Amniotic epithelial cell (primary cell): ENCODE results near the gene RBM38.

Experiments used
- DNase-seq: peaks from one replicate; pipeline ENCODE4 v3.0.0-alpha.2; 2010; ENCODE audit warnings: low read depth

Gene RBM38

DNA sequence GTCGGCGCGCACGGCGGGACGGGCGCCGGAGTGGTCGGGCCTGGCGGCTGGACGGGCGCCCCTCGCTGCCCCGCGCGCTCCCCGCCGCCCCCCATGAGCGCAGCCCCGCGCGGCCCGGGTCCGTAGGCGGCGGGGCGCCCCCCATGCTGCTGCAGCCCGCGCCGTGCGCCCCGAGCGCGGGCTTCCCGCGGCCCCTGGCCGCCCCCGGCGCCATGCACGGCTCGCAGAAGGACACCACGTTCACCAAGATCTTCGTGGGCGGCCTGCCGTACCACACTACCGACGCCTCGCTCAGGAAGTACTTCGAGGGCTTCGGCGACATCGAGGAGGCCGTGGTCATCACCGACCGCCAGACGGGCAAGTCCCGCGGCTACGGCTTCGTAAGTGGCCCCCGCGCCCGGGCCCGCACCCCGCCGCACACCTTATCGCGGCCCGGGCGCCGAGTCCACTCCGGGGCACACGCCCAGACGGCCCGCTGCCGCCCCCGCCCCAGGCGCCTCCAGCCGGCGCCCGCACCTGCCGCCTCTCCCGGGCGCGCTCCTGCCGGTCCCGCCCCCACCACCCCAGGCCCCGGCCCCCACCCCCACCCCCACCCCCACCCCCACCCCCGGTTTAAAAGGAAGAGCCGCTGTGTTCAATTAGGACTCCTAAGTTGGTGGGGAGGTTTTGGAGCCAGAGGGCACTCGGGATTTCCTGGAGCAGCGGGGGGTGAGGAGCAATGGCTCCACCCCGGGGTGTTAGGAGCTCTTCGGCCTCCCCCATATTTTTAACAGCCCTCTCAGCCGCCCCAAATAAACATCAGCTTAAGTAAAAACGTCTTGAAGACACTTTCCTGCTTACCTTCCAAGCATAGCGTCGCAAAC lies 474 bp downstream of the RBM38 start:
- DNase-seq: no peak

DNA sequence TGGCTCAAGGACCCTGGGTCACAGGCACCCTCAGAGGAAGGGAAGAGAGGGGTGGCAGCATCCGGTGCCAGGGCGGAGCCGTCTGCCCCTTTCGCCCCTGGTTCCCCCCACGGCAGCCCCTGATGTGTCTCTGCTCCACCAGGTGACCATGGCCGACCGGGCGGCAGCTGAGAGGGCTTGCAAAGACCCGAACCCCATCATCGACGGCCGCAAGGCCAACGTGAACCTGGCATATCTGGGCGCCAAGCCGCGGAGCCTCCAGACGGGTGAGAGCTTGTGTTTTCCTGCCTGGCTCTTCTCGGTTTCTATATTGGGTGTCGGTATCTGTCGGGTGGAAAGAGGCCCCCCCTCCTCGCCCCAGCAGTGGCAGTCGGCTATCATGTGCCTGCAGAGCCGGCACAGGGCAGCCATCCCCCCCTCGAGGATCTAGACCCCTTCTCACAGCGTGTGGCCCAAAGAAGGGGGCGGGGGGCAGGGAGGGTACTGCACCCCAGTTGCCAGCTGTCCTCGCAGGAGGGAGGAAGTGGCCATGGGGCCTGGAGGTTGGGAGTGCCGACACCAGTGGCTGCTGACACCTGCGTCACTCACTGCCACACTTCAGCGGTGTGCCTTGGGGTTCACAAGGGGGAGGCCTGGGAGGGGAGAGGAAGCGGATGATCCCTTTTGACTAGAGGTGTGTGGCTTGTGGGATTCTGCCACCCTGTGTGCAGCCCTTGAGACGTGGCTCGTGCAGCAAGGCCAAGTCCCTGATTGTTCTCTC lies 1.5 kb downstream of the RBM38 start:
- DNase-seq: no peak

DNA sequence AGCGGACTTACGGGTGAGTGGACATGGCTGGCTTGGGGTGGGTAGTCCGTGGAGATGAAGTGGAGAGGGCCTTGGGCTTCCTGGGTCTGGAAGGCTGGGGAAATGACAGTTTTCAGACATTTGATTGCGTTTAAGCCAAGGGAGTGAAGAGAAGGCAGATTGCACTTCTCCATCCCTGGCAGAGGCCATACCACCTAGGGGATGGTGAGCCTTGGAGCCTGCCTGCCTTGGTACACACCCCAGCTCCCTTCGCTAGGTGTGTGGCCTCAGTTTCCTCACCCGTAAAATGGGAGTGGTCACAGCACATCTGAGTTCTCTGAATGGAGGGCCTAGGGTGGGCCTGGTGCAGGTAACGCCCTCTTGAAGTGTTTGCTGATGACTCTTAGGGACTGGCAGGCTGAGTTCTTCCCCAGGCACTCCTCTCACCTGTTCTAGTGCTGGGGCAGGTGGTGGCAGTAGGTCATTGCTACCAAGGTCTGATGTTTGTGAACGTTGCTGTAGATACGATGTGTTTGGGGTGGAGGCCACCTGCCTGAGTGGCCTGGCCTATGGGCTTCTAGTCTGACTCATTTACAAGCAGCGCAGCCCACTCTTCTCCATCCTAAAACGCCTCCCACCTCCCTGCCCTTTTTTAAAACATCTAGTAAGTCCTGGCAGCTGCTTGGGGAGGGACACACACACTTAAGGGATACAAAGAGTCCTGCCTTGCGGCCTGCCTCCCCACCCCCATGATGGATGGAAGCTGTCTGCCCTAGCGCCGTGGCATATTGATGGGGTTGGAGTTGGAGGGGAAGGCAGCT lies 2.3 kb downstream of the RBM38 start:
- no peak for DNase-seq

DNA sequence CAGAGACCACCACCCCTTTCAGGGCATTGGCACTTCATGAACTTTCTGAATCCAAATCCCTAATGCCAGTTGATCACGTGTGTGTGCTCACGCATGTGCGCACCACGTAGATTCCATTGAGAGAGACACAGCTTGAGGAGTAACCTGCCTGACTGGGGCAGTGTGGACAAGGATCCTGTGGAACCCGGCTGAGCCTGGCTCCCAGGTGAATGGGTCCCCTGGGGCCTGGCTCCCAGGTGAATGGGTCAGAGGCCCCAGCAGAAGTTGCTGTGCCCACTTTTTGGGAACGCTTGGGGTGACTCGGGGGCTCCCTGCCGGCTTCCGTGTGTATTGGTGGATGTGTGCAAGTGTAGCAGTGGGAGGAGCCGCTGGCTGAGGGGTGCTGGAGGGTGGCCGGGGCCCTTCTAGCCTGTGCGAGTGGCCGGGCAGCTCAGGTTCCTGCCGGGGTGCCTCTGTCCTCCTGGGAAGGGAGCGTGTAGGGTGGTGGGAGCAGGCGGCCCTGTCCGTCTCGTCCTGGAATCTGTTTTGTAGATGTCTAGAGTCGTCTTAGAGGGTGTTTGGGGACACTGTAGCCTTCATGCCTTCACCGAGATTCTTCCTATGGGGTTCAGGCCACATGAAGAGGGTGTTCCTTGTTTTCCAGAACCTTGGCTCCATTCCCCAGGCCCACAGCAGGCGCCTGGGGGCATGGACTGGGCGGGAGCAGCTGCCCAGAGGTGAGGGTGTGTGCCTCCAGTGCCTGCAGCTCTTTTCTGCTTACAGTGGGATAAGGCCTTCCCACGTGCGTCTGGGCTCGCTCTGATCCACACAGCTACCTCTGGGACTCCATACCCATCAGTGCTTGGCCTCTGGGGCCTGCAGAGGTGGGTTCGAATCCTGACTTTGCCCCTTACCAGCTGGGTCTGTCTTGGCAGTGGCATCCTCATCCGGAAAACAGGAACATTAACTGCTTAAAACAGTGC lies 3.2 kb downstream of the RBM38 start:
- DNase-seq: no peak

DNA sequence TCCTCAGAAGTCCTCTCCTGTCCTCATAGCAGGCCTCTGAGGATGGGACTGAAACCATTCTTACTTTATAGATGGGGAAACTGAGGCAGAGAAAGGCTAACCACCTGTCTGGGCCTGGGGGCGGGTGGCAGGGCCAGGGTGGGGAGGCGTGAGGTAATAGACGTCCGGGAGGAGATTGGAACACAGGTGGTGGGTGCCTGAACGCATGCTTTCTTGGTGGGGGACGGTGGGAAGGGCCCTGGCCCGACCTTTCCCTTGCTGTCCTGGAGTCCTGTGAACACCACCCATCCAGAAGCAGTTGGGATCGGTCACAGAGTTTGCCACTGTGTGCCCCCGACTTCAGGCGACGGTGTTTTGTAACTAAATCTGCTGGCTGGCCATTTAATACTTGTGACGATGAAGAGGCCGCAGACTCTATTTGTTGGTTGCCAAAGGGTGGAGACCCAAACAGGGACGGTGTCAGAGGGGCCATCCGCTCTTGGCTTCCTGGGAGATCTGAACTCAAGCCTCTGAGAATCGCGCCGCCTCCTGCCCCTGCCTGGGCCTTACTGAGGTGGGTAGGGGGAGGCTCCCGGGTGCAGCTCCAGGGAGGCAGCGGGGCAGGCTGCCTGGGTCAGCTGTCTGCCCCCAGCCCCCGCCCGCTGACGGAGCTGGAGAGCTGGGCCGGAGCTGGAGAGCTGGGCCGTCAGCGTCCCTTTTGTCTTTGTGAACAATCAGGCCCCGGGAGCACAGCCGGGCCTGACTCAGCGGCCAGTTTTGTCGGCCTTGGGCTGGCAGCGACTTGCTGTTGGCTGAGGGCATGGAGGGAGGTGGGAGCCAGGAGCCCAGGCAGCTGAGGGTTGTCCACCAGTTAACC lies 4.1 kb downstream of the RBM38 start:
- DNase-seq: no peak

DNA sequence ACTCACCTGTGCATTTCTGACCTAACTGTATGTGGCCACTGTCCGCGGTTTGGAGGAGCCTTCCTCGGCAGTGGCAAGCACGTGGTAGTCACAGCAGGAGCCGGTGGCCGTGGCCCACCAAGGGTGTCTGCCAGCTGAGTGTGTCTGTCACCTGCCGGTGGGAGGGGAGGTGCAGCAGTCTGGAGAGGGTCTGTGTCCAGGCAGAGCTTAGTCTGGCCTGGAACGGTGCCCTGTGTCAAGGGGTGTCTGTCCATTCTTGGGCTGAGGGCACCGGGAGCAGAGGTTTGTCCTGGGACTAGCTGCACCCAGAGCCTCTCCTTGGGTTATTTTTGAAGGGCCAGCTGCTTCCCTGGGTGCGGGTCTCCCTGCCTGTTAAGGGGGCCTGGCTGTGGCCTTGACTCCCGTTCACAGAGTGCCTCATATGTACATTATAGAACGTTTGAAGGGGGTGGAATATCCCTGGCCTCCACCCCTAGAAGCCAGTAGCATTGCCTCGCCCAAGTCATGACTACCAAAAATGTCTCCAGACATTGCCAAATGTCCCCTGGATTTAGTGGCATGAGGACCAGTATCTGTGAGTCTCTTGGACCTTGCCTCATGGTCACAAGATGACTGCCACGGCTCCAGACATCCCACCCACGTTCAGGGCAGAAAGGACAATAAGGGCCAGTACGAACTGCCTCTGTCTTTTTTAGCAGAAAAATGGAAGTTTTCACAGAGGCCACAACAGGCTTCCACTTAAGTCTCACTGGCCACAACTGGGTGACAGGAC lies 5.2 kb downstream of the RBM38 start:
- no peak for DNase-seq

DNA sequence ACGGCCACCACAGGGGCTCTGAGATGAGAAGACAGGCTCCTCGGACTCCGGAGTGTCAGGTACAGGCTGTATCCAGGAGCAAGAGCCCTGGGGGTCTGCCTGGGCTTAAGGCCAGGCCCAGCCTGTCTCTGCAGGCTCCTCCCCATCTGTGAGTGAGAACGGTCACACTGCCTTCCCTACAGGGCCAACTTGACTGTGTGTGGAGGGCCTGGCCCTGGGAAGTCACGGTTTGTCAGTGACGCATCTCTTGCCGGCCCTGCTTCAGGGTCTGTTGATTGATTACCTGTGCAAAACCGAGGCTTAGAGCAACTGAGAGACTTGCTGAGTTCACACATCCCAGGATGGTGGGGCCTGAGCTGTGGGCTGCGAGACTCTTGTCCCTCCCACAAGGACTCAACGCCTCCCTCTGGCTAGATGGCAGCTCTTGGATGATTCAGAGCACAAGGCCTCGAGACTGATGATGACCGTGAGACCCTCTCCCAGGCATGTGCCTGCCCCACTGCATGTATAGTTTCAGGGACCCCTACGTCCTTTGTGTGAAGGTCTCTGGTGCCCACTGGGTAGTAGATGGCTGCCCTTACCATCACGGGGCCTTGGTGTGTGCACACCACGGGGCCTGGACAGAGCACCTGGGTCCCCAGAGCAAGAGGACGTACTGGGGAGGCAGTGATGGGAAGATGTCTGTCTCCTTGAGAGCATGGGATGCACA lies 5.9 kb downstream of the RBM38 start:
- no peak for DNase-seq

DNA sequence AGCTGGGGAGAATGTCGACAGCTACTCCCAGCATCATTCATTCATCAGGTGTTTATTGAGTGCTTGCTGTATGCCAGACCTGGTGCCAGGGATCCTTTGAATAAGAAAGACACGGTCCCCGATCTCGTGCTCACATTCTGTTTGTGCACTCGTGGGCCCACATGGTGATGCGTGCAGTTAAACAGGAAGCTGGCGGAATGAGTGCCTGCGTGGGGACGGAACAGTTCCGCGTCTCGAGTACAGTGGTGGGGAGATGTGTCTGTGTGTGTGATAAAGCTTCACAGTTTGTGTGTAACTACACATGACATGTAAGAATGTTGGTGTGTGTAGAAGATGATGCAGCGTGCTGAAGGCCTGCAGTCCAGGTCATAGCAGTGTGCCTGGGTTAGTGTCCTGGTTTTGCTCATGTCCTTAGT lies 6.5 kb downstream of the RBM38 start:
- DNase-seq: no peak

DNA sequence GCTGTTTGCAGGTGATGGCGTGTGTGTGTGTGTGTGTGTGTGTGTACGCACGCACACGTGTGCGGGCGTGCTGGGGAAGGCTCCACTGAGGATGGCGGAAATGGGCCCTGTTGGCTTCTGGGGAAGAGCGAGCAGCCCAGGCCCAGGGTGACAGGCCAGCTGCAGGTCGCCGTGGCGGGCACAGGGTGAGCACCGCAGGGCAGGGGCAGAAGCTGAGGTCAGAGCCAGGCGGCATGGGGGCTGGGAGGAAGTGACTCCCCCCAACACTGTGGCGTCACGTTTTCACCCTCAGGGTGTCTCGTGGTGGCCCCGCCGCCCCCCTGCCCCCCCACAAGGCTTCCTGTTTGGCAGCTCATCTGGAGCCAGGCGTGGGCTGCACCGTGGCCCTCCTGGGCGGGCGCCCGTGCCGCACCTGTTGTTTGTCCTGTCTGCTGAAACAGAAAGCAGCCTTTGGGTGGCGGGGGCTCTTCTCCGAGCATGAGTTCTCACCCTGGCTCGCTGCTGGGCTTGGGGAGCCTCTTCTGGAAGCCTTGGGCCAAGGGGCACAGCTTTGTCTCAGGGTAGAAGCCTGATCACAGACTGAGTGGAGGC lies 7.1 kb downstream of the RBM38 start:
- DNase-seq: no peak

DNA sequence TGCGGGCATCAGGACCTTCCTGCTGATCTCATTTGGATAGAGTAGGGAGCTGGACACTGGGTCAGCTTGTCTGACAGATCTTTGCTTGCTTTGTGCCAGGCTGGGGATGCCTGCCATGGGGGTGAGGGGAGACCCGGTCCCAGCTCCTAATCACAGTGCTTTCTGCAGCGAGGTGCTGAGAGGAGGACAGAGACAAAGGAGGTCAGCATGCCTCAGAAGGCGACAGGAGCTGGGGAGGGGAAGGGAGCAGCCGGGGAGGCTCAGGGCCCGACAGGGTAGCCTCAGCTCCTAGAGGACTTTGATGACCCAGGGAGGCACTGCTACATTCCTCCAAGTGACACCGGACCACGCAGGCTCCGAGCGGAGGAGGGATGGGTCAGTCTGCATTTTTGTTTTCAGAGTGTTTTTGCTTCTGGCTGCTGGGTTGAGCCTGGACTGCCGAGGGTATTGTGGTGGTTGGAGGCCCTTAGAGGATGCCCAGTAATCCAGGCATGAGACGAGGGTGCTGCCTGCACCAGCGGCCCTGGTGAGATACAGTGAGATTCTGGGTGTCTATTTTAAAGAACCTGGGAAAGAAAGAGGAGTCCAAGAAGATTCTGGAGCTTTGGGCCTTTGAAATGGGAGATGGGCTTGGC lies 7.8 kb downstream of the RBM38 start:
- no peak for DNase-seq

DNA sequence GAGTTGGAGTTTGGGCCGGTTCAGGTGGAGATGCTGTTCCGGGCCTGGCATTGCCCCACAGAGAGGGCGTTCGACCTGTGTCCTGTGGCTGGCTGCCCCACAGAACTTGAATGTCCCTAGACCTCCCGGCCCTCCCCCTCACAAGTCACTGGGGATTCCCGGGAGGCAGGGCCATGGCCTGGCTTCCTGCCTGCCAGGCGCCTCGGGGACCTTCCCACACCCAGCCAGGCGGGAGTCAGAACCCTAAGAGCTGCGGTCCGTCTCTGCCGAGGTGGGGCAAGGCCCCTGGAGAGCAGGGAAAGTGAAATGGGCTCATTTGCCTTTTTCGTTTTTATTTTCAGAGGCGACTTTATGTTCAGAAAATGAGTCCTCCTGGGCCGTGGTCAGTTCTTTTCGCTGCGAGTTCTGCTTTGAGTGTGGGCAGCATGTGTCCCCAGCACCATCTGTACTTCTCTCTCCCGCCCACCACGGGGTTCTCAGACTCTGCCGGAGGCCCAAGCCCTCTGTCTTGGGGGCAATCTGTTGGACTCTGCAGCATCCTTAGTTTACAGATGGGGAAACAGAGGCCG lies 8.5 kb downstream of the RBM38 start:
- DNase-seq: no peak

DNA sequence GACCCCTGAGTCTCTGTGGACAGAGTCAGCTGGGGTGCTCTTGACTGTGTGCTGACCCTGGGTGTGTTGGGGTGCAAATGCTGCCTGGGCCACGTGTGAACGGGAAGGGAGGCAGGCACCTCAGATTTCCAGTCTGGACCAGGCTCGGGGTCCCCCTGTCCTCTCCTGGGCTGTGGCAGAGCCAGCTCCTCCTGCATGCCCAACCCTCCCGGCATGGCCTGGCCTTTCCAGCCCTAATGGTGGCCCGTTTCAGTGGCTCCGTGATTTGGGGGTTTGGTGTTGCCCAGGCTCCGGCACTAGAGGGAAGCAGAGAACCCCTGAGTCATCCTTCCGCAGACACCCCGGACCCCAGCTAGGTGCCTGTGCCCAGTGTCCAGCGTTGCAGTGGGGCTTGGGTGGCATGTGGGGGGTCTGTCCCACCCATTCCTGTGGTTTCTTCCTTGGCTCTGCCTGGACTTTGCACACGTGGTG lies 9.1 kb downstream of the RBM38 start:
- no peak for DNase-seq

DNA sequence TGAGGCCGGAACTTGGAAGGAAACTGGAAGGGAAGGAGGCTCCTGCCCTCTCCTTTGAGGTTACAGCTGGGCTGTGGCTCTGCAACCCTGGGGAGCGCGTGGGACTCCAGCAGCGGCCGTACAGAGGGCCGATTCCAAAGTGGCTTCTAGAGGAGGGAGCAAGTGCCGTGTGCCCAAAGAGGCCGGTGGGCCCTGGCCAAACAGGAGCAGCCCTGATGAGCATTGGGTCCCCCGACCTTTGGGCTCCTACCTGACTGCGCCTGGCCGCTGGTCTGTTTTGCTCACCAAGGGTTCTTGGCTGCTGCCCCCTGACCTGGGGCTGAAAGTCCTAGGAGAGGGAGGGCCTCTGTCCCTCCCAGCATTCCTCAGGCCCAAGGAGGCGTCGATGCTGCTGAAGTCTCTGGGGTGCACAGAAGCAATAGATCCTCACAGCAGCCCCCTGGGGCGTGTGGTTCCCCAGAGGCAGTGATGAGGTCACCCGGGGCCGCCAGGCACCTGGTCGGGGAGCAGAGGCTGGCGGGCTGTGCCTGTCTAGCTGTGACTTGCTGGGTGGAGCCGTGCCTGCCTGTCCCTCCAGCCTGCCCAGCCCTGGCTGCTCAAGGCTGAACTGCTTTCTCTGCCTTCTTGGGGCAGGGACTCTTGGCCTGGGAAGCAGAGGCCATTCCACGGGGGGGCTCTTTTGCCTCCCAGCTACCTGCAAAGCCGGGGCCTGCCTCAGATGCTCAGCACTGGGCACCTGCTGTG lies 9.8 kb downstream of the RBM38 start:
- DNase-seq: no peak

DNA sequence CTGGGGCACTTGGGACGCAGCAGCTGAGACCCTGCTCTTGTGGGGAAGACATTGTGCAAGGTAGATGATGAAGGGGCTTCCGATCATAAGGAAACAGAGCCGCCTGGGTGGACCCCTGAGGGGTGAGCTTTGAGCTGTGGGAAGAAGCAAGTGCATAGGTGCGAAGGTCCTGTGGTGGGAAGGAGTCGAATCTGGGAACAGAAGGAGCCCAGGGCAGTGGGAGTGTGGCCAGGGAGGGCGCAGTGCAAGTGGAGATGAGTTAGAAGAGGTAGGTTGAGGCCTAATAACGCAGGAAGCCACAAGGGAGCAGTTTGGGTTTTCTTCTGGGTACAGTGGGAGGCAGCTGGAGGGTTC lies 10.3 kb downstream of the RBM38 start:
- no peak for DNase-seq

DNA sequence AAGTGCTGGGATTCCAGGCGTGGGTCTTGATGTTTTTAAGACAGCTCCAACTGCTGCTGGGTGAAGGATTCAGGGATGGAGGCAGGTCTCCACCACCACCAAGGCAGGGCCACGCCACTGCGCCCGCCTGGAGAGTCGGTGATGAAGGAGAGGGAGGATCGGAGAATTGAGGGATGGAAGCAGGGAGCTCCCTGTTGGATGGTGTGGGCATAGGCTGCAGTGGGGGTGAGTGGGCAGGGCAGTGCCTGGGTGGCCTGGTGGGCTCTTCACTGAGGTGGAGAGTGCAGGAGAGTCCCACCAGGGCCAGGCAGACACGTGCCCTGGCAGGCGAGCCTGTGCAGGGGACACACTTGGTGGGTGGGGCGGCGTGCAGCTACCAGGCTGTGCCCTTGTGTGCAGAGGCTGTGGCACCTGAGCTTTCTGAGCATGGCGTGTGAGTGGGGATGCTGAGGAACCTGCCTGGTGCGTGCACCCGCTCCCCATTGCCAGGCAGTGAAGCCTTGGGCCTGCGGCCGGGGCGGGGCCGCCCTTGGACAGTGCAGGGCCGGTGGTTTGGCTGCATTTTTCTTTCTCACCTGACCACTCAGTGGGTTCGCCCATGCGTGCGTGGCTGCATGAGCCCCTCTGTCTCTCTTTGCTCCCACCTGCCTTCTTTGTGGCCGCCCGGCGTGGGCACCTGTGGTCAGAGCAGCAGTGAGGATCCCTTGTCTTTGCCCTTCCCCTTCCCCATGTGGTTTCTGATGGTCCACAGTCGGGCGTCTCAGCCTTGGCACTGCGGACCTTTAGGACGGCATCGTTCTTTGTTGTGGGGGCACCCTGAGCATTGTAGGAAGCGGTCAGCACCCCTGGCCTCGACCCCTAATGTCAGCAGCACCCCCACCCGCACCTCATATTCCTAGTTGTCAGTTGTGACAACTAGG lies 11.3 kb downstream of the RBM38 start:
- no peak for DNase-seq

DNA sequence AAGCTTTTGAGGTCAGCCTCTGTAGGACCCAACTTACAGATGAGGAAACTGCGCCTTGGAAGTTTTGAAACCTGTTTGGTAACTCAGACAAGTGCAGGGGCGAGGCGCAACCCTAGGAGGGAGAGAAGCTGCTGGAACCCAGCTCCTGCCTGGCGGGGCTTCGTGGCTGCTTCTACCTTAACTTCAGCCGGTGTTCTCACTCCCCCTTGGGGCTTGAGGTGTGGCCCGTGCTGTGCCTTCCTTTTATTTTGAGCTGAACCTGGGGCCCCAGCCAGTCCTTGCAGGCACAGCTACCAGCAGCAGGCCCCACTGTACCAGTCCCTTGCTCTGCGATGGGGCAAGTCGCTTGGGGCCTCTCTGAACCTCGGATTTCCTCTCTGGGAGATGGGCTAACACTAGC lies 12.0 kb downstream of the RBM38 start:
- DNase-seq: no peak
